GM23338 (cell line): ENCODE results near the gene CUBN. TPM values are rescaled to one million over a fixed set of nuclear protein-coding genes. Genes with fewer than 3 reads are reported as not detected.

ENCODE experiments used
- ATAC-seq: fragments of 200-7000 bp; cut with Tn5 transposase; 3 replicates; pipeline ENCODE4 v1.9.1; 2020
- DNase-seq: peaks from one replicate; pipeline ENCODE4 v3.0.0-alpha.2; 2015; ENCODE audit warnings: low spot score
- H2AFZ ChIP-seq: fragments of 200-600 bp; sonication (generic); 2 replicates; pipeline ENCODE4 v1.8.0; 2016; ENCODE audit warnings: antibody characterized with exemption, mild to moderate bottlenecking, moderate library complexity
- H3F3A ChIP-seq: fragments of 200-600 bp; sonication (generic); replicated peaks from 2 replicates; pipeline ENCODE4 v1.8.0; 2017; ENCODE audit warnings: antibody characterized with exemption, mixed run types, low read depth
- H3K27ac ChIP-seq: fragments of 200-600 bp; sonication (generic); 2 replicates; pipeline ENCODE4 v1.6.1; 2016; ENCODE audit warnings: low read depth
- H3K27me3 ChIP-seq: fragments of 200-600 bp; sonication (generic); 2 replicates; pipeline ENCODE4 v1.8.0; 2016; ENCODE audit warnings: mild to moderate bottlenecking, mixed run types, moderate library complexity; ENCODE audit not compliant: insufficient read depth
- H3K36me3 ChIP-seq: fragments of 200-600 bp; sonication (generic); 2 replicates; pipeline ENCODE4 v1.8.0; 2016; ENCODE audit warnings: mild to moderate bottlenecking; ENCODE audit not compliant: insufficient read depth
- H3K4me1 ChIP-seq: fragments of 200-600 bp; sonication (generic); 2 replicates; pipeline ENCODE4 v1.8.0; 2016; ENCODE audit warnings: mild to moderate bottlenecking, moderate library complexity; ENCODE audit not compliant: insufficient read depth
- H3K4me2 ChIP-seq: fragments of 200-600 bp; sonication (generic); 2 replicates; pipeline ENCODE4 v1.7.1; 2017; ENCODE audit warnings: mixed run types
- H3K4me3 ChIP-seq: fragments of 200-600 bp; sonication (generic); 2 replicates; pipeline ENCODE4 v1.6.1; 2016; ENCODE audit warnings: mixed run types
- H3K79me2 ChIP-seq: fragments of 200-600 bp; sonication (generic); replicated peaks from 2 replicates; pipeline ENCODE4 v1.8.0; 2017; ENCODE audit warnings: mild to moderate bottlenecking; ENCODE audit not compliant: insufficient read depth
- H3K9me2 ChIP-seq: fragments of 200-600 bp; sonication (generic); 2 replicates; pipeline ENCODE4 v1.8.0; 2017; ENCODE audit not compliant: insufficient read depth
- H4K20me1 ChIP-seq: fragments of 200-600 bp; sonication (generic); replicated peaks from 2 replicates; pipeline ENCODE4 v1.8.0; 2017; ENCODE audit warnings: mild to moderate bottlenecking; ENCODE audit not compliant: insufficient read depth
- H3K27ac Mint-ChIP-seq: 2 replicates; pipeline ENCODE4 v1.8.0; 2020; ENCODE audit warnings: inconsistent platforms, mild to moderate bottlenecking, moderate library complexity, mixed read lengths
- H3K27me3 Mint-ChIP-seq: 3 replicates; pipeline ENCODE4 v1.8.0; 2022; ENCODE audit warnings: low read depth, mild to moderate bottlenecking, moderate library complexity, mixed read lengths, inconsistent platforms; ENCODE audit not compliant: insufficient read depth, poor library complexity
- H3K36me3 Mint-ChIP-seq: 3 replicates; pipeline ENCODE4 v1.8.0; 2021; ENCODE audit warnings: low read depth, mild to moderate bottlenecking, inconsistent platforms, moderate library complexity, mixed read lengths
- H3K4me1 Mint-ChIP-seq: 3 replicates; pipeline ENCODE4 v1.8.0; 2020; ENCODE audit warnings: mild to moderate bottlenecking, inconsistent platforms, mixed read lengths
- H3K4me3 Mint-ChIP-seq: 3 replicates; pipeline ENCODE4 v1.8.0; 2021; ENCODE audit warnings: moderate library complexity, mild to moderate bottlenecking, inconsistent platforms, mixed read lengths
- H3K9me3 Mint-ChIP-seq: 3 replicates; pipeline ENCODE4 v1.8.0; 2020; ENCODE audit warnings: moderate library complexity, mild to moderate bottlenecking, inconsistent platforms, mixed read lengths
- CREB1 ChIP-seq: fragments of 250-450 bp; sonication (Bioruptor Pico); IDR thresholded peaks from 2 replicates; pipeline ENCODE4 v1.5.0; 2020; ENCODE audit warnings: low read depth, mild to moderate bottlenecking, moderate library complexity
- CTCF ChIP-seq, 2 experiments: fragments of 200-600 bp in 1 of 2; sonication (generic) in 1 of 2; conservative IDR thresholded peaks; 2 replicates each; pipeline versions ENCODE4 v1.5.1 to v1.6.1; 2016 to 2017; ENCODE audit warnings: antibody characterized with exemption in 2 of 2, low read depth in 2 of 2, mild to moderate bottlenecking in 2 of 2, moderate library complexity in 1 of 2
- ETS1 ChIP-seq: IDR thresholded peaks from 2 replicates; pipeline ENCODE4 v1.6.1; 2016; ENCODE audit warnings: antibody characterized with exemption
- EZH2 ChIP-seq: fragments of 200-600 bp; sonication (generic); IDR thresholded peaks from one replicate; pipeline ENCODE4 v1.8.0; 2017; ENCODE audit warnings: antibody characterized with exemption, mild to moderate bottlenecking, low read depth; ENCODE audit not compliant: unreplicated experiment
- EZH2phosphoT487 ChIP-seq: fragments of 200-600 bp; sonication (generic); IDR thresholded peaks from one replicate; pipeline ENCODE4 v1.8.1; 2018; ENCODE audit warnings: antibody characterized with exemption; ENCODE audit not compliant: unreplicated experiment
- JUNB ChIP-seq: IDR thresholded peaks from one replicate; pipeline ENCODE4 v1.6.1; 2016; ENCODE audit warnings: antibody characterized with exemption; ENCODE audit not compliant: unreplicated experiment
- REST ChIP-seq: IDR thresholded peaks from one replicate; pipeline ENCODE4 v1.6.1; 2018; ENCODE audit warnings: antibody characterized with exemption; ENCODE audit not compliant: unreplicated experiment
- ZNF114 ChIP-seq: fragments of 250-450 bp; sonication (Bioruptor Pico); IDR thresholded peaks from 2 replicates; pipeline ENCODE4 v1.5.0; 2020; ENCODE audit warnings: mild to moderate bottlenecking, moderate library complexity
- ZNF331 ChIP-seq: fragments of 250-450 bp; sonication (Bioruptor Pico); IDR thresholded peaks from 2 replicates; pipeline ENCODE4 v1.5.0; 2020; ENCODE audit warnings: low read depth, mild to moderate bottlenecking, moderate library complexity
- ZNF462 ChIP-seq: fragments of 250-450 bp; sonication (Bioruptor Pico); IDR thresholded peaks from 2 replicates; pipeline ENCODE4 v1.5.0; 2020; ENCODE audit warnings: mild to moderate bottlenecking, moderate library complexity
- polyA plus RNA-seq: library from polyadenylated mRNA; unstranded; fragments of >200 nt; fragmentation: Nextera tagmentation; extraction: Ambion mirVana; gene quantifications from 2 replicates; pipeline ENCODE4 v1.2.1, GENCODE V29; 2016
- total RNA-seq: library from RNA; depleted of rRNA; stranded (reverse); fragments of >200 nt; shearing (Covaris generic); gene quantifications from 2 replicates; pipeline ENCODE4 v1.2.3, GENCODE V29; 2014

Gene CUBN
- total and polyA plus RNA-seq, 2 experiments from 2014 or later, result 0.06 to 1.8 TPM

- TF ChIP-seq ZNF462 (CRISPR knock-in tag) (no peak), CREB1 (CRISPR knock-in tag) (no peak)
Measured at GRCh38 chr10:17154116-17154515, 24.5 kb upstream of the CUBN start (continued).

- H3K27ac Mint-ChIP-seq, result no peak overlapping the region
- no peak overlapping the region for H3K27ac ChIP-seq
- TF ChIP-seq EZH2phosphoT487 (no peak), REST (no peak), CTCF (conservative IDR thresholded peaks at IDR 0.05; ENCODE audit: low read depth in 2 of 2) (no peak), JUNB (no peak), EZH2 (no peak), ZNF114 (CRISPR knock-in tag) (no peak), ETS1 (no peak), CREB1 (CRISPR knock-in tag) (no peak), ZNF331 (CRISPR knock-in tag) (no peak)
Measured at GRCh38 chr10:17153321-17153720, 23.7 kb upstream of the CUBN start.

More at GRCh38 chr10:17153321-17153720, 23.7 kb upstream of the CUBN start:
- no peak overlapping the region for H3K4me3 Mint-ChIP-seq
- DNase-seq (no peak), ATAC-seq (no peak)
- Histone ChIP-seq H3K79me2 (no peaks in the 10 kb centered on the region), H2AFZ (no peak overlapping the region), H3K36me3 (no peaks in the 10 kb centered on the region), H3K4me2 (no peak overlapping the region), H4K20me1 (no peaks in the 10 kb centered on the region), H3K27me3 (no peaks in the 10 kb centered on the region), H3K4me3 (no peak overlapping the region), H3F3A (no peaks in the 10 kb centered on the region), H3K9me2 (no peaks in the 10 kb centered on the region), H3K4me1 (no peaks in the 10 kb centered on the region)
- H3K27me3 Mint-ChIP-seq, result no peaks in the 10 kb centered on the region
- H3K4me1 Mint-ChIP-seq, result no peaks in the 10 kb centered on the region
- H3K9me3 Mint-ChIP-seq, result no peaks in the 10 kb centered on the region
- no peaks in the 10 kb centered on the region for H3K36me3 Mint-ChIP-seq
